SK-N-MC (cell line): ENCODE results near the gene AP2M1.

ENCODE experiments used
- EZH2 ChIP-seq: fragments of 200-600 bp; sonication (generic); IDR thresholded peaks from one replicate; pipeline ENCODE4 v1.6.1; 2017; ENCODE audit warnings: antibody characterized with exemption
- FOXP2 ChIP-seq: optimal IDR thresholded peaks from 2 replicates; pipeline ENCODE3; 2011; ENCODE audit warnings: mild to moderate bottlenecking, moderate library complexity; ENCODE audit not compliant: insufficient read depth; ENCODE audit errors: extremely low read length, control extremely low read depth
- POLR2AphosphoS5 ChIP-seq: IDR thresholded peaks from 2 replicates; pipeline ENCODE4 v1.6.1; 2012; ENCODE audit warnings: mild to moderate bottlenecking, low read depth, low read length, borderline replicate concordance

- no peak for TF ChIP-seq EZH2
- no peak for TF ChIP-seq POLR2AphosphoS5
- no peak for TF ChIP-seq FOXP2
These were observed 6.9 kb downstream of the AP2M1 start for GRCh38 chr3:184181596-184181995.
